RCC 7860 (cell line): Measurements from ENCODE around the gene ZNF688.
A peak's percentile ranks its signal among the peaks of the same experiment; 100 is the strongest.
"Not testable (repeated sequence)": the region's sequence is repeated elsewhere in the genome, so short reads cannot be mapped to it uniquely, and the experiment has no call there.

ENCODE experiments used
- DNase-seq: peaks from one replicate; pipeline ENCODE4 v3.0.0-alpha.2; 2015; ENCODE audit warnings: low spot score
- FAIRE-seq: peaks from 2 replicates; lab custom pipeline; 2012; peaks lifted over from hg19 to GRCh38; lab: Jason Lieb, UNC

The ZNF688 gene

GRCh38 chr16:30571445-30572322, at the start of gene ZNF688:
ZNF688 (minus strand) TSS chr16:30571714; CDS start chr16:30571629, 85 bp downstream.
- peak; percentile 20 for DNase-seq
- no peak for FAIRE-seq

GRCh38 chr16:30620169-30620568, 48.7 kb upstream of the ZNF688 start:
- FAIRE-seq (no peak), DNase-seq (no peak)

GRCh38 chr16:30619638-30620037, 48.1 kb upstream of the ZNF688 start:
- DNase-seq (peak; percentile 60), FAIRE-seq (peak; percentile 55)

- DNase-seq: no peak
- no peak for FAIRE-seq
These were observed 47.7 kb upstream of the ZNF688 start for GRCh38 chr16:30619202-30619601.

GRCh38 chr16:30615358-30616091, 44.0 kb upstream of the ZNF688 start:
- no peak for FAIRE-seq
- no peak for DNase-seq

- DNase-seq: peak; percentile 92
- FAIRE-seq: peak; percentile 81
These were observed 38.7 kb upstream of the ZNF688 start, which contains the start of gene ZNF689 for GRCh38 chr16:30609926-30610839. ZNF689 (minus strand) TSS chr16:30610389; CDS start chr16:30610041, 348 bp downstream.

GRCh38 chr16:30609002-30609925, 37.8 kb upstream of the ZNF688 start:
- DNase-seq (peak; percentile 7), FAIRE-seq (no peak)

GRCh38 chr16:30606004-30606403, 34.5 kb upstream of the ZNF688 start:
- DNase-seq (no peak), FAIRE-seq (no peak)

- FAIRE-seq: no peak
- no peak for DNase-seq
These were observed 33.6 kb upstream of the ZNF688 start for GRCh38 chr16:30605158-30605557.

- no peak for DNase-seq
- no peak for FAIRE-seq
These were observed 32.9 kb upstream of the ZNF688 start for GRCh38 chr16:30604316-30604947.

- FAIRE-seq: no peak
- no peak for DNase-seq
These were observed 32.4 kb upstream of the ZNF688 start for GRCh38 chr16:30603945-30604315.

- FAIRE-seq (no peak), DNase-seq (no peak)
These were observed 31.2 kb upstream of the ZNF688 start for GRCh38 chr16:30602616-30603277.

GRCh38 chr16:30601966-30602365, 30.5 kb upstream of the ZNF688 start:
- FAIRE-seq (no peak), DNase-seq (no peak)

- FAIRE-seq: no peak
These were observed 29.4 kb upstream of the ZNF688 start for GRCh38 chr16:30600929-30601328.

GRCh38 chr16:30600215-30600614, 28.7 kb upstream of the ZNF688 start:
- DNase-seq (no peak), FAIRE-seq (no peak)

More at GRCh38 chr16:30600929-30601328, 29.4 kb upstream of the ZNF688 start:
- no peak for DNase-seq

- FAIRE-seq (no peak), DNase-seq (no peak)
These were observed 21.4 kb upstream of the ZNF688 start for GRCh38 chr16:30592871-30593270.

GRCh38 chr16:30590869-30591268, 19.4 kb upstream of the ZNF688 start:
- DNase-seq, FAIRE-seq: not testable (repeated sequence)

GRCh38 chr16:30589582-30589981, 18.1 kb upstream of the ZNF688 start:
- DNase-seq, FAIRE-seq: not testable (repeated sequence)

- FAIRE-seq: no peak
- no peak for DNase-seq
These were observed 17.1 kb upstream of the ZNF688 start for GRCh38 chr16:30588651-30589050.
